A673 (cell line): ENCODE measurements around the gene WWC1. TPM values are rescaled to one million over a fixed set of nuclear protein-coding genes. Genes with fewer than 3 reads are reported as not detected.

Experiments used
- BruUV-seq: library from RNA; stranded (reverse); fragments of 400-500 nt; replicated peaks from 2 replicates; lab custom pipeline; 2021; lab: Mats Ljungman, UMichigan
- CTCF ChIA-PET: fragments of 300-600 bp; sonication (Branson Sonifier 250); formaldehyde crosslinking; loops from one replicate; lab custom pipeline; 2022; ENCODE audit warnings: antibody characterized with exemption; lab: Charles Lee
- POLR2A ChIA-PET: fragments of 300-600 bp; sonication (Branson Sonifier 250); formaldehyde crosslinking; loops from one replicate; lab custom pipeline; 2022; ENCODE audit warnings: antibody characterized with exemption; ENCODE audit not compliant: low non-redundant PET; lab: Charles Lee
- DNase-seq: peaks from one replicate; pipeline ENCODE4 v3.0.0-alpha.2; 2015; ENCODE audit warnings: low spot score
- H3K27ac ChIP-seq: fragments of 200-600 bp; sonication (generic); 2 replicates; pipeline ENCODE4 v1.5.1; 2016; ENCODE audit warnings: mixed run types, low read depth, mild to moderate bottlenecking, mixed read lengths, antibody characterized with exemption, low read length; ENCODE audit not compliant: poor library complexity, severe bottlenecking
- H3K27me3 ChIP-seq: fragments of 200-600 bp; sonication (generic); replicated peaks from 2 replicates; pipeline ENCODE4 v1.6.1; 2017; ENCODE audit warnings: mixed run types, low read depth, mild to moderate bottlenecking, mixed read lengths, antibody characterized with exemption, low read length; ENCODE audit not compliant: insufficient read depth, poor library complexity
- H3K36me3 ChIP-seq: fragments of 200-600 bp; sonication (generic); 2 replicates; pipeline ENCODE4 v1.6.1; 2016; ENCODE audit warnings: mixed run types, mild to moderate bottlenecking, mixed read lengths, antibody characterized with exemption, low read length; ENCODE audit not compliant: insufficient read depth, poor library complexity, severe bottlenecking
- H3K4me1 ChIP-seq: fragments of 200-600 bp; sonication (generic); 2 replicates; pipeline ENCODE4 v1.6.1; 2017; ENCODE audit warnings: mixed run types, mild to moderate bottlenecking, mixed read lengths, antibody characterized with exemption, low read length; ENCODE audit not compliant: insufficient read depth, poor library complexity, severe bottlenecking
- H3K4me3 ChIP-seq: fragments of 200-600 bp; sonication (generic); 2 replicates; pipeline ENCODE4 v1.5.1; 2016; ENCODE audit warnings: low read depth, mixed run types, mild to moderate bottlenecking, mixed read lengths, low read length; ENCODE audit not compliant: poor library complexity, severe bottlenecking
- H3K9me3 ChIP-seq: fragments of 200-600 bp; sonication (generic); 2 replicates; pipeline ENCODE4 v1.6.1; 2016; ENCODE audit warnings: mixed run types, low read depth, mild to moderate bottlenecking, mixed read lengths, antibody characterized with exemption, low read length; ENCODE audit not compliant: poor library complexity, severe bottlenecking
- CTCF ChIP-seq: fragments of 300-800, 200-600 bp; sonication (generic); conservative IDR thresholded peaks from 2 replicates; pipeline ENCODE4 v1.5.1; 2017; ENCODE audit warnings: low read depth, mild to moderate bottlenecking, antibody characterized with exemption, low read length, moderate library complexity, mixed read lengths
- EZH2 ChIP-seq: fragments of 200-600 bp; sonication (generic); IDR thresholded peaks from 2 replicates; pipeline ENCODE4 v1.6.1; 2017; ENCODE audit warnings: borderline replicate concordance, low read depth, mild to moderate bottlenecking, mixed read lengths, antibody characterized with exemption, low read length; ENCODE audit not compliant: poor library complexity, severe bottlenecking
- intact Hi-C: fragments of 100-400 bp; cut with micrococcal nuclease; formaldehyde crosslinking; loops from one replicate; pipeline ENCODE4 v1.10.0; 2022; ENCODE audit not compliant: unreplicated experiment
- total RNA-seq: library from RNA; stranded (reverse); gene quantifications from 2 replicates; pipeline ENCODE4 v1.2.3, GENCODE V29; 2021

The WWC1 gene
- total RNA-seq, 1 experiment from 2014 or later, result 8.8 TPM

DNA sequence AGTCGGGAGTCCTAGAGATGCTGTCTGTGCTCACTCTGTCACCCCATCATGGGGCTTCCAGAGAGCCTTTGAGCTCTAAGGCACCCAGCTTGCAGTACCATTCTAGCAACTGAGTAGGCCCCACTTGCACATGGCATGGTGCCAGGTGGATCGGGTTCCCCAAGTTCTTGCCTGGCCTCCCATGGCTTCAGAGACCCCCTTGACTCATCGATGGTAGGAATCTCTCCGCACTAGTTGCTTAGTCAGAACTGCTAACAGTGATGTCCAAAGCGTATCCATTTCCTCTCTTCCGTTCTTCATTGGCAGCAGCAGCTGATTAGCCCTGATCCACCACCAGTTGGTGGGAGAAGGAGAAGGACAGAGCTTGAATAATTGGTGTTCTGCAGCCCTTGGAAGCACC, 124.5 kb downstream of the WWC1 start:
- CTCF ChIA-PET, result no interaction called here

GRCh38 chr5:168417731-168418429, 126.4 kb downstream of the WWC1 start:
- H3K27ac ChIP-seq, result no peak overlapping the region
- POLR2A ChIA-PET, result no interaction called here
- DNase-seq, result no peak
- no peaks in the 10 kb centered on the region for H3K9me3 ChIP-seq
- TF ChIP-seq EZH2, result no peak
- TF ChIP-seq CTCF, result no peak
- intact Hi-C loops, result no loop called here
- H3K27me3 ChIP-seq, result no peaks in the 10 kb centered on the region
- BruUV-seq, result no TSS peak
- H3K4me3 ChIP-seq, result no peak overlapping the region
- CTCF ChIA-PET, result no interaction called here
- H3K4me1 ChIP-seq, result no peaks in the 10 kb centered on the region
- no peaks in the 10 kb centered on the region for H3K36me3 ChIP-seq

More for the DNA sequence above, 124.5 kb downstream of the WWC1 start:
- H3K36me3 ChIP-seq, result no peaks in the 10 kb centered on the region
- no TSS peak for BruUV-seq
- H3K4me3 ChIP-seq, result no peak overlapping the region
- no peaks in the 10 kb centered on the region for H3K9me3 ChIP-seq
- intact Hi-C loops, result no loop called here
- DNase-seq, result no peak
- H3K4me1 ChIP-seq, result no peaks in the 10 kb centered on the region
- no peak overlapping the region for H3K27ac ChIP-seq
- POLR2A ChIA-PET, result no interaction called here
- no peaks in the 10 kb centered on the region for H3K27me3 ChIP-seq
- no peak for TF ChIP-seq EZH2
- no peak for TF ChIP-seq CTCF

GRCh38 chr5:168420461-168420860, 129.0 kb downstream of the WWC1 start:
- Histone ChIP-seq H3K27ac (no peak overlapping the region), H3K27me3 (no peaks in the 10 kb centered on the region), H3K9me3 (no peaks in the 10 kb centered on the region), H3K4me1 (no peaks in the 10 kb centered on the region), H3K4me3 (no peak overlapping the region), H3K36me3 (no peaks in the 10 kb centered on the region)
- no TSS peak for BruUV-seq
- DNase-seq, result no peak
- TF ChIP-seq CTCF (no peak), EZH2 (no peak)
- ChIA-PET CTCF (no interaction called here), POLR2A (no interaction called here)
- intact Hi-C loops, result no loop called here
